LNCaP clone FGC (cell line): ENCODE measurements around the gene GUCY2F.

Experiments
- DNase-seq: peaks from one replicate; pipeline ENCODE4 v3.0.0-alpha.2; 2011; ENCODE audit warnings: low read depth
- H3K4me3 ChIP-seq: 2 replicates; pipeline ENCODE4 v1.5.1; 2011; ENCODE audit warnings: mild to moderate bottlenecking, low read depth, low read length, control low read depth
- CTCF ChIP-seq: IDR thresholded peaks from 2 replicates; pipeline ENCODE4 v1.5.1; 2012; ENCODE audit warnings: mild to moderate bottlenecking; ENCODE audit not compliant: control insufficient read depth, insufficient read depth; ENCODE audit errors: extremely low read depth

Gene GUCY2F

GRCh38 chrX:109327251-109327650 lies 154.6 kb downstream of the GUCY2F start:
- H3K4me3 ChIP-seq = no peak overlapping the region
- DNase-seq = no peak
- TF ChIP-seq CTCF = no peak
